Right ventricle myocardium superior (tissue), 1 donor: ENCODE measurements around the gene SLC25A24. TPM values are rescaled to one million over a fixed set of nuclear protein-coding genes. Genes with fewer than 3 reads are reported as not detected.
"Not testable (repeated sequence)": the region's sequence is repeated elsewhere in the genome, so short reads cannot be mapped to it uniquely, and the experiment has no call there.

ENCODE experiments used
- ATAC-seq: fragments of 200-7000 bp; cut with Tn5 transposase; one replicate; pipeline ENCODE4 v1.9.1; 2020; ENCODE audit warnings: mild to moderate bottlenecking; ENCODE audit not compliant: poor library complexity
- DNase-seq: peaks from one replicate; pipeline ENCODE4 v3.0.0-alpha.2; 2020
- intact Hi-C: fragments of 100-400 bp; cut with DNase I; formaldehyde crosslinking; loops from one replicate; pipeline ENCODE4 v1.11.2; 2022
- long read RNA-seq: library from polyadenylated mRNA; unstranded; transcript quantifications from one replicate; pipeline ENCODE4 v2.0.0, GENCODE V29; 2021
- total RNA-seq: library from RNA; stranded (reverse); fragmentation: NEBNext Ultra II Directional; extraction: Animal tissue kit (Norgen Biotek cat#: 25700); gene quantifications from one replicate; pipeline ENCODE4 v1.2.1, GENCODE V29; 2021
- donor health status: DM: no; HTN: yes; CAD: no; lungs with severe emphysema.

Gene SLC25A24
- total RNA-seq: 17.3 TPM
- long read RNA-seq, full-length matches to known transcripts: 82 of 86 reads
- long read RNA-seq, partial matches to known transcripts: 2 of 86 reads
- long read RNA-seq, other reads (novel, unspliced or antisense): 2 of 86 reads

DNA sequence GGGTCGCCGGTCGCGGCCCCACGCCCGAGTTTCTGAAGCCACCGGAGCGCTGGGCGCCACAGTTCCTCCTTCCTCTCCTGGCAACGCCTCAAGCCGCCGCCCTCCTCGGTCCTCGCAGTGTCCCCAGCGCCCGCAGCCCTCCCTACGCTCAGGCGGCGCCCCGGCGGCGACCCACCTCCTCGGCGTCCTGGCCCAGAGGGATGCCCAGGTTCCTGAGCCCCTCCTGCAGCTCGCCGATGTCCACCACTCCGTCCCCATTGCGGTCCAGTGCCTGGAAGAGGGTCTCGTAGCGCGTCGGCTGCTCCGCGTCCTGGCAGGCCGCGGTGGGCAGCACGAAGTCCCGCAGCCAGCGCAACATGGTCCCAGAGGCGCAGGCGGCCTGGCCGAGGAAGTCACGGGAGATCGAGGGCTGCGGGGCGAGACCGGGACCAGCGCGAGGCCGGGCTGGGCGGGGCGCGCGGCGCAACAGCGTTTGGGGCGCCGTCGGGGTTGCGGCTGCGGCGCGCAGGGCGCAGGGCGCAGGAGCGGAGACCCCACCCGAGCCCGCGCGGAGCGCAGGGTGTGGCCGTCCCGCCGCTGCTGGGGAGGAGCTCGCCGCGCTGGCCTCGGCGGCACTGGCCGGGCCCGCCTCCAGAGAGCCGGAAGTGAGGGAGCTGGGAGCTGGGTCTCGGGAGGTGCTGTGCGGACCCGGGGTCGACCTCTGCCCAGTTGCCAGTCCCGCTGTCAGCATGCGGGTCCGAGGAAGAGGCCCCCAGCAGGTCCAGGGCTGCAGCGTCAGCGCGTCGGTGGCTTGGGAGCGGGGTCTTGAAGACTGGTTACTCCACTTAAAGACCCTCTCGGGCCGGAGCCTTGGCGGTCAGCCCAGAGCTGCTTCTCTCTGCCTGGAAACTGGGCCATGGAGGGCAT, at the start of gene SLC25A24:
Gene SLC25A24, minus strand, starts transcription at position 563 of the 906 bp plus-strand sequence. Its CDS starts 205 bp downstream, at position 358.
- DNase-seq: peak; percentile 93
- intact Hi-C loops: no loop called here
- peak; percentile 98 for ATAC-seq

DNA sequence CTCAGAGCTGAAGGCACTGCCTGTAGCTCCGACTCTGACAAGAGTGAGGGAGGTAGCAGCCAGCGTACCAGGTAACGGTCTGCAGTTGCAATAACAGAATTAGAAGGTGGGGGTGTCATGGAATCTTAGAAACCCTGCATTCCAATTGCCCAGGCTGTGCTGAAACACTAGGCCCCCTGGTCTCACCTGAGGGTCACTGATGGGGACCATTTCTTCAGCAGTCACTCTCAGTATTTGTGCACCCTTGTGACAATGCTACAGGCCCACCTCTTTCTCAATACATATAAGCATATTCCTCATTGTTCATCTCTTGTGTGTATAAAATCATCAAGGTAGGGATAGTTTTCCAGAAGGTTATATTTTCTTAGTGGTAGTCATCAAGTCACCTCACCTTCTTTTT, 43.8 kb upstream of the SLC25A24 start, which contains the start of gene NBPF4:
Gene NBPF4, minus strand, starts transcription at position 101 of the 400 bp plus-strand sequence. CDS start 315 bp downstream, outside the sequence.
- ATAC-seq, DNase-seq, intact Hi-C loops: not testable (repeated sequence)

DNA sequence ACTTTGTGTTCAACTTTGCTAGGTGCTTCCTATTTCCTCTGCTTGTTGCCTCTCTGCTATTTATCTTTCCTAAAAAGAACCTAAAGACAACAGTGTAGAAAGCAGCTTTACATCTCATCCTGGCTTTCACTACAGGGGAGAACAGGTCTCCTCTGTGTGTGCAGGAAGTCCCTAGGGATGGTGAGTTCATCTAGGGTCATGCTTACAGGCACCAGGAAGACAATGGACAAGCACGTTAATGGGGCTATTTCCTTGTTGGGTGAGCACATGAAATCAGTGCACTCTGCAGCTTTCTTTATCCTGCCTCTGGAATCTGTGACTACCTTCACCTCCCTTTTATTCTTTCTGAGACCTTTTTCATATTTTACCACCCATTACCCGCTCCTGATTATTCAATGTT, 39.3 kb upstream of the SLC25A24 start:
- ATAC-seq, DNase-seq, intact Hi-C loops: not testable (repeated sequence)

DNA sequence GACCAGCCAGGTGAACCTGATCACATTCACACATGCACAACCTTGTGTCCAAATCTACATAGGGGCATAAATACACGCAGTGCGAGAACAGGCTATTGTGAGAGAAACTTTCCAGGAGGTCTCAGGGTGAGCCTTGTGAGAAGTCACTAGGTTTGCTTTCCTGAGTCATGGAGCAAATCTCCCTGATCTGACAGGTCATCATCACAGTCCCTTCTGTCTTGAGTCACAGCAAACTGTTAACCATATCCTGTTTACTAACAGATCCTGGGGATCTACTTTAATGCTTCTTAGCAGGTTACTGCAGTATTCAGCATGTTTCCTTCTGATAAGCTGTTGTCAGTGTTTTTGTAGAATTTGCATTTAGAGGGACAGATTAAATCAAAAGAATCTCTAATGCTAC, 35.2 kb upstream of the SLC25A24 start:
- ATAC-seq, DNase-seq, intact Hi-C loops: not testable (repeated sequence)

DNA sequence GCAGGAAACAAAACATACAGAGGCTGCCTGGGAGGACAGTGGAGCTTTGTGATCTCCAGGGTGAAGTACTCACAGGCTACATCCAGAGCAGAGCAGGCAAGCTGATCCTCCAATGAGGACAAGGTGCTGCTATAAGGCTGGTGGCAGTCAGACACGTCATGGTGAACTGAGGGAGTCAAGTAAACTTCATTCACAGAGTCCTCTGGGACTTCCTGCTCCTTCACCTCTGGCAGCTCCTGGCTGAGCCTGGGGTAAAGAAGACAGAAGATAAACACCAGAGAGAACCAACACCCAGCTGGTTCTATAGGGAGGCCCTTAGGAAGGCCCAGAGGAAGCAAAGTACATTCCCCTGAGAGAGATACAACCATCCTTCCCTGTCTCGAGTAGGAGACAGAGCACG, 32.0 kb upstream of the SLC25A24 start:
- DNase-seq, ATAC-seq, intact Hi-C loops: not testable (repeated sequence)

DNA sequence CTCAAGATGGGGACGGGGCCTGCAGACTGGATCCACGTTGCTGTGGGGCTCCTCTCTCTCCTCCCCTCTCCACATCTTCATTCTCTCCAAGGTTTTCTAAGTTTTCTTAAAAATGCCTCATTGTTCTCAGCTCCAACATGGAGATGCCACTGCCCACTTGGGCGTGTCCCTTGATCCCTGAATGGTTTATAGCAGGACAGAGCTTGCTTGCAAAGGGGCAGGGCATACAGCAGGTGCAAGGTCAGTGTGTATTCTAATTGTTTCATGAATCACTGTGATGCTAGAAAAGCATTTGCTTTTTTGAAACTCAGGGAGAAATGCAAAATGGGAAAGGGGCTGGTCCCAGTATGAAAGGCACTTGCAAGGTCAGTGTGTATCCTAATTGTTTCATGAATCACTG, 29.8 kb upstream of the SLC25A24 start:
- DNase-seq, ATAC-seq, intact Hi-C loops: not testable (repeated sequence)

DNA sequence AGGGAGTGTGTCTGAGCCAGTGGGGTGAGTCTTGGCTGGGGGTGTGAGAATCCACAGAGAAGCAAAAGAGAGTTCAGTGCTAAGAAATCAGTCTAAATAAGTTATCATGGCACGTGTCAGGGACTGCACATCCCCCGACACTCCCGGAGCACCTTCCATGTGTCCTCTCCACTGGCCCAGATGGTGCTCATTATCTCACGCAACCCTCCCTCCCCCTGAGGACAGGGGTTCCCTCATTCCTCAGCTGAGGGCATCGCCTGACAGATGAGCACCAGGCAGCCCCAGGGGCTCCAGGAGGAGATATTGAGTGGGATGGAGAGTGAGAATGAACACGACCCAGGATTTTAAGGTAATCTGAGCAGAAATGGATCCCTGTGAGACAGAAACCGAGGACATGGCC, 27.6 kb upstream of the SLC25A24 start:
- DNase-seq, intact Hi-C loops, ATAC-seq: not testable (repeated sequence)

DNA sequence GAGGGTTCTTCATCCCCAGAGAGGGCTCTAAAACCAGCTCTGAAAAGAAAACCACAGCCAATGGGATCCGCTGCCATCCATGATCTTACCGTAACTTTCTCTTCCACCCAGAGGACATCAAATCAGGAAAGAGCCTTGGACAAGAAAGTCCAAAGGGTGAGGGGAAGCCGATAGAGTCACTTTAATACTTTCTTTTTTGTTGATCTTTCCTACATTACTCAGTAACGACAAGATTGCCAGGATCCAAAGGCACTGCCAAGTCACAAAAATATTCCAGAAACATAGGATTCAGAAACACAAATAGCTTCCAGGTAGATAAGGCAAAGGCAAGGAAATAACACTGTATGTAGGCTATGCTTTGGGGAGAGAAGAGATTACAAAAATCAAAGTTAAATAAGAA, 26.7 kb upstream of the SLC25A24 start:
- intact Hi-C loops, DNase-seq, ATAC-seq: not testable (repeated sequence)

DNA sequence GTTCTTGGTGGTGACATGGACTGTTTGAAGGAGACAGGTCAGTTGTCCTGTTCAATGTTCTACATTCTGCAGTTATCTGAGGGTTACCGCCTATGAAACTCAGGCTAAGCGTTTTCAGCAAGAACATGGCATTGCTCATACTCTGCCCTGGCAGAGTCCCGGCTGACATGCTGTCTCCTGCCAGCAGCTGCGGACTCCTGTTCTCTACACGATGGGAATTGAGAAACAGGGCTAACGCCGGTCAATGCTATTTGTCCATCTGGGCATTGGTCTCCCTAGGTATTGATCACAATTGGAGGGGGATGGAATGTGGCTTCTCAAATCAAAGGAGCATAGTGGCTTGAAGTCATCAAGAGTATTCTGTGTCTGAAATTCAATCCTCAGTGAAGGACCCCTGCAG, 23.1 kb upstream of the SLC25A24 start:
- ATAC-seq, DNase-seq, intact Hi-C loops: not testable (repeated sequence)

DNA sequence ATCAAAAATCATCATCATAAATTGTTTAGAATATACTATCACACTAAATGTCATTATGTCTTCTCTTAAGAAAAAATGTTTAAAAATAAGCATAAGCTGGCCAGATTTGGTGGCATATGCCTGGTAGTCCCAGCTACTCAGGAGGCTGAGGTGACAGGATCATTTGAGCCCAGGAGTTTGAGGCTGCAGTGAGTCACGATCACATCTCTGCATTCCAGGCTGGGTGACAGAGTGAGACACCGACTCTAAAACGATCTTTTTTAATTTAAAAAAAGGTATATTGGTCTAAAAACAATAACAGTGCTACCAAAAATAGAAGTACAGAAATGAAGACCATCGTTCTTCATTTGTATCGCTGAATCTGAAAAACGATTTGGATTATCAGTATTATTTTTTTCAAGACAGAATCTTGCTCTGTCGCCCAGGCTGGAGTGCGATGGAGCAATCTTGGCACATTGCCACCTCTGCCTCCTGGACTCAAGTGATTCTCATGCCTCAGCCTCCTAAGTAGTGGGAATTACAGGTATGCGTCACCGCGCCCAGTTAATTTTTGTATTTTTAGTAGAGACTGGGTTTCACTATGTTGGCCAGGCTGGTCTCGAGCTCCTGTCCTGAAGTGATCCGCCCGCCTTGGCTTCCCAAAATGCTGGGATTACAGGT, 17.5 kb upstream of the SLC25A24 start:
- intact Hi-C loops, DNase-seq, ATAC-seq: not testable (repeated sequence)

DNA sequence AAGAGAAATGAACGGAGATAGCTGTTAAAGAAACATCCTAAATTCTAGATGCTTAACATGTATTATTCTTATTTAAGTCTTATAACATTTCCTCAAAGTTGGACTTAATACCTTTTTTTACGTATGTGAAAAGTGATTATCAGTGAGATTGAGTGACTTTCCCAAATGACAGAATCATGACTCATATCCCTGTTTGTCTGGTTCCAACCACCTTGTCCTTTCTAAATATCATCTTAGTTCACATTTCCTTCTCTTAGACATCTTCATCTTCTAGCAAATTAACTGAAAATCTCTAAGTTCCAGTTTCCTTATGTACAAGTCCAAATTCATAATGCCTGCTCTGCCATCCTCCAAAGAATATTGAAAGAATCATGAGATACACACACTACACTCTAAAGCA, 16.9 kb upstream of the SLC25A24 start:
- DNase-seq, ATAC-seq, intact Hi-C loops: not testable (repeated sequence)

DNA sequence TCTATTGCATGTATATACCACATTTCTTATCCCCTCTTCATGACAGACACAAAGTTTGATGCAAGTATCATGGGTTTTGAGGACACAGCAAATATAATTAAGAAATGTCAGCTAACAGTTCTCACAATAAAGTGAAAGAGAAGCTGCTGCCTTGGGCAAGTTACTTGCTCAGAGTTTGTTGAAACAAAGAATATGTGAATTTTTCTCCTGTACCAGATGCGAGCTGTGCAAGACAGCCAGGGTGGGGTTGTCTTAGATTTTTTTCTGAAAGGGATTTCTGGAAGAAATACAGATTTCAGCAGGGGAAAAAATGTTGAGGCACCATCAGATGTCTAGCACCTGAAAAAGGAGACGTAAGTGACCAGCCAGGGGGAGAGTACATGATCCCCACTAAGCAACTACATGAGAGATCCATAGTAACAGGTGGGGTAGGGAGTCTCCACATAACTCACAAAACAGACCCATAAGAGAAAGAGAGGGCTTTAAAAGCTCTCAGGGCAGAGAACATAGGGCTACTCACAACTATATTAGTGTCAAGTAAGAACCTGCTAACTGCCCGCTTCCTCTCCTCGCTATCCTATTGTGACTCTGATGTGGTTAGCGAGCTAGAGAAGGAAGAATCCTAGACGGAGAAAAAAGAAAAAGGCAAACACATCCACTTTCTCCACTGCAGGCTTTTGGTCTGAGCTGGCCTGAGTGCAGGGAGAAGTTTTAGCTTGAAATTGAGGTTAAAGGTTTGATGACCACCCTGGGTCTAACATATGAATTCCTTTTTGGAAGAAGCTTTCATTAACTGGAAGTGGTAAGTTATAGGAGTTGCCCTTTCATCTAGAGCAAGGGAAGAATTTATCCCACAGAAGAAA, 16.1 kb upstream of the SLC25A24 start:
- intact Hi-C loops, DNase-seq, ATAC-seq: not testable (repeated sequence)

DNA sequence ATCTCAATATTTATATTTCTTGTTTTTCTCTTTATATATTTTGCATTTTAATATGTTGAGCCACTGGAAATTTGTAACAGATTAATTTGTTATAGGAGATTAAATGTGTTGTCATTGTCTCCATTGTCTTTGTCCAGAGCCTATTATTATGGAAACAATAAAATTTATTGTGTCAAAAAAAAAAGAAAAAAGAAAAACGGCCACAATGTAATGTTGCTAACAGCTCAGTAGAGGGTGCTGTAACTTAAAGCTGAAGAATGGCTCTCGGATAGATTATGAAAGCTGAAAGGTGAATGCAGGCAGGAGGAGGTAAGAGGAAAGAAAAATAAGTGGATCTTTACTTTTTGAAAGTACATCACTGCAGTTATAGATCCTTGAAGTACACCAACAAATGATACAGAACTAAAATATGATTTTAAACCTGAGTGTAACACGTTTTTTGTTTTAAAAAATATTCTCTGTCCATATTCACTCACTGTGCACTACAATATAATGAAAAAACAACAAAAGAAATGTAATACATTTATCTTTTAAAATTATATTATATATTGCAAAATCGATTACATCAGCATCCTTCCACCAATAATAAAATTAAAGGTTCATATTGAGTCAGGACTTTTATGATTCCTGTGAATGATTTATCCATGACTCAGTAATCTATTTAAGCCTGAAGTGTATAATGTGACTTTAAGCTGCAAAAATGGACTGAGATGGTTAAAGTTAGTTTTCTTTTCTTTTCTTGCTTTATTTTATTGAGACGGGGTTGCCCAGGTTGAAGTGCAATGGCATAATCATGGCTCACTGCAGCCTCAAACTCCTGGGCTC, 14.7 kb upstream of the SLC25A24 start:
- ATAC-seq, intact Hi-C loops, DNase-seq: not testable (repeated sequence)

DNA sequence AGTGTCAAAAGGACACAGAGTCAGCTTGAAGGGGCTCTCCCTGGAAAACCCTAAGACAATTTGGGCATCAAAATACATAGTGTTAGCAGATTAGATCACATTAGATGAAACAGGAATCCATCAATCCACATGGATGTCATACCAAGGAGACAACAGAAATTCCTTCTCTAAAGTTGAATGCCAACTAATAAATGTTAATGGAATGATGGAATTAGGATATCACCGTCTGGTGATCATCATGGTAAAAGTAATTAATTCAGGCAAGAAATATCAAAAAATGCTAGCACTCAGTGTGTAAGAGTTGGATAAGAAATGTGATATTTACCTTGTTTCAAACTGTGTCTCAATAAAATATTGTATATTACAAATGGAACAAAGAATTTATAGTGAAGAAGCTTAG, 10.9 kb upstream of the SLC25A24 start:
- intact Hi-C loops: no loop called here
- ATAC-seq (no peak), DNase-seq (no peak)

DNA sequence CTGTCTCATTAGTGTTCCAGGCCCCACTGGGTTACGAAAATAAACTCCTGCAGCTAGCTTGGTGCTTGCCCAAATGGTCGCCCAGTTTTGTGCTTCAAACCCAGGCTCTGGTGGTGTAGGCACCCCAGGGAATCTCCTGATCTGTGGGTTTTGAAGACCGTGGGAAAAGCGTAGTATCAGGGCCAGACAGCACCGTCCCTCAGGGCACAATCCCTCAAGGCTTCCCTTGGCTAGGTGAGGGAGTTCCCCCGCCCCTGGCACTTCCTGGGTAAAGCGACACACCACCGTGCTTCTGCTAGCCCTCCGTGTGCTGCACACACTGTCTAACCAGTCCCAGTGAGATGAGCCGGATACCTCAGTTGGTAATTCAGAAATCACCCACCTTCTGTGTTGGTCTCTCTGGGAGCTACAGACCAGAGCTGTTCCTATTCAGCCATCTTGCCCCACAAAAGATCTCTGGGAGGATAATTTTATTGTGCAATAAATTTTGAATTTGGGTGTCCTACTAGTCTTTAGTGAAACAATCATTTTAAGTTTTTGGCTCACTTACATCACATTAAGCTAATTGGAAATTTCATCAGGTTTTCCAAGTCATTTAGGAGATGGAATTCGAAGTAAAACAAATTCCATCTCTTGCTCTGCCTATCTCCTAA, 9.4 kb upstream of the SLC25A24 start:
- intact Hi-C loops: no loop called here
- DNase-seq (no peak), ATAC-seq (no peak)

DNA sequence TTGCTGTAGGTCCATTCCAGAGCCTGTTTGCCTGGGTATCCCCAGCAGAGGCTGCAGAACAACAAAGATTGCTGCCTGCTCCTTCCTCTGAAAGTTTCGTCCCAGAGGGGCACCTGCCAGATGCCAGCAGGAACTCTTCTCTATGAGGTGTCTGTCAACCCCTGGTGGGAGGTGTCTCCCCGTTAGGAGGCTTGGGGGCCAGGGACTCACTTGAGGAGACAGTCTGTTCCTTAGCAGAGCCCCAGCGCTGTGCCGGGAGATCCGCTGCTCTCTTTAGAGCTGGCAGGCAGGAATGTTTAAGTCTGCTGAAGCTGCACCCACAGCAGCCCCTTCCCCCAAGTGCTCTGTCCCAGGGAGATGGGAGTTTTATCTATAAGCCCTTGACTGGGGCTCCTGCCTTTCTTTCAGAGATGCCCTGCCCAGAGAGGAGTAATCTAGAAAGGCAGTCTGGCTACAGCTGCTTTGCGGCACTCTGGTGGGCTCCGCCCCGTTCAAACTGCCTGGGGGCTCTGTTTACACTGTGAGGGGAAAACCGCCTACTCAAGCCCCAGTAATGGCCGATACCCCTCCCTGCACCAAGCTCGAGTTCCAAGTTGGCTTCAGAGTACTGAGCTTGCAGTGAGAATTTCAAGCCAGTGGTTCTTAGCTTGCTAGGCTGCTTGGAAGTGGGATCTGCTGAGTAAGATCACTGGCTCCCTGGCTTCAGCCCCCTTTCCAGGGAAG, 8.7 kb upstream of the SLC25A24 start:
- no peak for ATAC-seq
- intact Hi-C loops: no loop called here
- no peak for DNase-seq
